Natural killer cell (primary cell): ENCODE measurements around the gene METTL18. TPM values are rescaled to one million over a fixed set of nuclear protein-coding genes. Genes with fewer than 3 reads are reported as not detected.

Experiments
- ATAC-seq, 3 donors: fragments of 150-1000 bp in 2 of 3; fragments of 200-7000 bp in 1 of 3; cut with Tn5 transposase; 1 replicate in 1 of 3; 2 replicates in 2 of 3; pipeline ENCODE4 v1.10.0; 2021; ENCODE audit warnings: mild to moderate bottlenecking in 2 of 3, moderate library complexity in 2 of 3
- DNase-seq, 2 donors: peaks; one replicate each; pipeline versions ENCODE4 v3.0.0 to v3.0.0-alpha.2; 2013 to 2021; ENCODE audit warnings: mixed read lengths in 1 of 2
- H3K27ac ChIP-seq: one replicate; pipeline ENCODE4 v1.5.1; 2013; ENCODE audit warnings: mild to moderate bottlenecking, low read length
- H3K27me3 ChIP-seq: one replicate; pipeline ENCODE4 v1.6.1; 2013; ENCODE audit warnings: low read length; ENCODE audit not compliant: control insufficient read depth, insufficient read depth
- H3K36me3 ChIP-seq: one replicate; pipeline ENCODE4 v1.6.1; 2013; ENCODE audit warnings: low read length; ENCODE audit not compliant: control insufficient read depth, insufficient read depth
- H3K4me1 ChIP-seq: one replicate; pipeline ENCODE4 v1.6.1; 2013; ENCODE audit warnings: low read length; ENCODE audit not compliant: control insufficient read depth, insufficient read depth
- H3K4me3 ChIP-seq: one replicate; pipeline ENCODE4 v1.5.1; 2013; ENCODE audit warnings: low read length
- H3K9me3 ChIP-seq: one replicate; pipeline ENCODE4 v1.6.1; 2013; ENCODE audit warnings: low read length; ENCODE audit not compliant: control insufficient read depth, insufficient read depth
- H3K27ac Mint-ChIP-seq, 2 donors: one replicate each; pipeline ENCODE4 v1.8.0; 2022; ENCODE audit warnings: mild to moderate bottlenecking in 2 of 2, mixed read lengths in 2 of 2, moderate library complexity in 1 of 2
- H3K27me3 Mint-ChIP-seq, 2 donors: one replicate each; pipeline ENCODE4 v1.8.0; 2022; ENCODE audit warnings: low read depth in 2 of 2, mixed read lengths in 2 of 2
- H3K36me3 Mint-ChIP-seq: one replicate; pipeline ENCODE4 v1.8.0; 2022; ENCODE audit warnings: mixed read lengths
- H3K4me1 Mint-ChIP-seq, 2 donors: one replicate each; pipeline ENCODE4 v1.8.0; 2022; ENCODE audit warnings: mixed read lengths in 2 of 2
- H3K4me3 Mint-ChIP-seq: one replicate; pipeline ENCODE4 v1.8.0; 2022; ENCODE audit warnings: mild to moderate bottlenecking, moderate library complexity, mixed read lengths
- H3K9me3 Mint-ChIP-seq, 2 donors: one replicate each; pipeline ENCODE4 v1.8.0; 2022; ENCODE audit warnings: mixed read lengths in 2 of 2
- WGBS: methylation state at CpG from one replicate; pipeline ENCODE4 v1.1.7; 2013; ENCODE audit warnings: missing lambda C conversion rate; ENCODE audit not compliant: insufficient coverage; 5-methylcytosine and 5-hydroxymethylcytosine counted together
- intact Hi-C: fragments of 100-400 bp; cut with micrococcal nuclease; formaldehyde crosslinking; loops from one replicate; pipeline ENCODE4 v1.14.2; 2022
- total RNA-seq, 4 donors: library from RNA; stranded (reverse); fragments of 120-200 nt in 1 of 4; gene quantifications; one replicate each; pipeline versions ENCODE4 v1.2.3 to v1.2.4, GENCODE V29; 2013 to 2022
- TF ChIP-seq, protein P1 (sequence below): fragments of 200-600 bp; IDR thresholded peaks from one replicate; pipeline ENCODE4 v1.8.0; 2022; ENCODE audit warnings: antibody characterized with exemption

Gene METTL18
- total RNA-seq, 3 donors from 2014 or later (not counting 1 experiment from before 2014, with no cell fraction given): 4.9 to 10.0 (median 7.2) TPM

DNA sequence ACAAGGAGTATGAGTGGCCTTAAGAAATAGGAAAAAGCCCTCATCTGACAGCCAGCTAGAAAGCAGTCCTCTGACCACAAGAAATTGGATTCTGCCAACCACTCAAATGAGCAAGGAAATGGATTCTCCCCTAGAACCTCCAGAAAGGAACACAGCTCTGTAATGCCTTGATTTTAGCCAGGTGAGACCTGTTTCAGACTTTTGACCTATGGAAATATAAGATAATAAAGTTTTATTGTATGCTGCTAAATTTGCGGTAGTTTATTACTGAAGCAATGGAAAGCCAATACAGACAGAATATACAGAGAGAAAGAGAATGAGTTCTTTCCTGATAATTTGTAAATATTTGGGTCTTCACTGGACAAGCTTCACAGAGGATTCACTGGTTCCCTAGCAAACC is 32.0 kb downstream of the METTL18 start:
- TF ChIP-seq, protein P1, sequence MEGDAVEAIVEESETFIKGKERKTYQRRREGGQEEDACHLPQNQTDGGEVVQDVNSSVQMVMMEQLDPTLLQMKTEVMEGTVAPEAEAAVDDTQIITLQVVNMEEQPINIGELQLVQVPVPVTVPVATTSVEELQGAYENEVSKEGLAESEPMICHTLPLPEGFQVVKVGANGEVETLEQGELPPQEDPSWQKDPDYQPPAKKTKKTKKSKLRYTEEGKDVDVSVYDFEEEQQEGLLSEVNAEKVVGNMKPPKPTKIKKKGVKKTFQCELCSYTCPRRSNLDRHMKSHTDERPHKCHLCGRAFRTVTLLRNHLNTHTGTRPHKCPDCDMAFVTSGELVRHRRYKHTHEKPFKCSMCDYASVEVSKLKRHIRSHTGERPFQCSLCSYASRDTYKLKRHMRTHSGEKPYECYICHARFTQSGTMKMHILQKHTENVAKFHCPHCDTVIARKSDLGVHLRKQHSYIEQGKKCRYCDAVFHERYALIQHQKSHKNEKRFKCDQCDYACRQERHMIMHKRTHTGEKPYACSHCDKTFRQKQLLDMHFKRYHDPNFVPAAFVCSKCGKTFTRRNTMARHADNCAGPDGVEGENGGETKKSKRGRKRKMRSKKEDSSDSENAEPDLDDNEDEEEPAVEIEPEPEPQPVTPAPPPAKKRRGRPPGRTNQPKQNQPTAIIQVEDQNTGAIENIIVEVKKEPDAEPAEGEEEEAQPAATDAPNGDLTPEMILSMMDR: no peak
- DNase-seq (no peak), ATAC-seq (no peak)
- no peaks in the 10 kb centered on the region for H3K4me1 Mint-ChIP-seq
- no peak overlapping the region for H3K4me3 ChIP-seq
- peaks cover 5% of the 10 kb centered on the region for H3K27me3 ChIP-seq
- H3K9me3 ChIP-seq: no peaks in the 10 kb centered on the region
- H3K27ac Mint-ChIP-seq: no peak overlapping the region
- no peak overlapping the region for H3K4me3 Mint-ChIP-seq
- H3K36me3 ChIP-seq: no peaks in the 10 kb centered on the region
- 92% methylated on average over 1 of the region's 1 CpG for WGBS
- intact Hi-C loops: no loop called here
- no peaks in the 10 kb centered on the region for H3K9me3 Mint-ChIP-seq
- H3K27me3 Mint-ChIP-seq: peaks cover 4 to 11% of the 10 kb centered on the region in 2 donors
- no peaks in the 10 kb centered on the region for H3K4me1 ChIP-seq
- H3K36me3 Mint-ChIP-seq: no peaks in the 10 kb centered on the region
- no peak overlapping the region for H3K27ac ChIP-seq

DNA sequence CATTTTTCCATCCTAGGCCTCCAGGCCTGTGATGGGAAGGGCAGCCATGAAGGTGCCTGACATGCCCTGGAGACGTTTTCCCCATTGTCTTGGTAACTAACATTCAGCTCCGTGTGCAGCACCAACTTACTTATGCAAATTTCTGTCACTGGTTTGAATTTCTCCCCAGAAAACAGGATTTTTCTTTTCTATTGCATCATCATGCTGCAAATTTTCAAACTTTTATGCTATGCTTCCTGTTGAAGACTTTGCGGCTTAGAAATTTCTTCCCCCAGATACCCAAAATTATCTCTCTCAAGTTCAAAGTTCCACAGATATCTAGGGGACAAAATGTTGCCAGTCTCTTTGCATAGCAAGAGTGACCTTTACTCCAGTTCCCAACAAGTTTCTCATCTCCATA is 35.7 kb downstream of the METTL18 start:
- no peaks in the 10 kb centered on the region for H3K9me3 Mint-ChIP-seq
- no peaks in the 10 kb centered on the region for H3K4me1 ChIP-seq
- no peak overlapping the region for H3K4me3 ChIP-seq
- WGBS: 89% methylated on average over 3 of the region's 3 CpGs
- ATAC-seq (no peak), DNase-seq (no peak)
- H3K27ac ChIP-seq: no peak overlapping the region
- intact Hi-C loops: no loop called here
- peaks cover 0 to 8% of the 10 kb centered on the region in 2 donors for H3K27me3 Mint-ChIP-seq
- H3K27me3 ChIP-seq: peaks cover 5% of the 10 kb centered on the region
- TF ChIP-seq, protein P1: no peak
- H3K36me3 ChIP-seq: no peaks in the 10 kb centered on the region
- H3K36me3 Mint-ChIP-seq: no peaks in the 10 kb centered on the region
- H3K9me3 ChIP-seq: no peaks in the 10 kb centered on the region
- H3K4me1 Mint-ChIP-seq: no peaks in the 10 kb centered on the region
- H3K4me3 Mint-ChIP-seq: no peak overlapping the region
- no peak overlapping the region for H3K27ac Mint-ChIP-seq

DNA sequence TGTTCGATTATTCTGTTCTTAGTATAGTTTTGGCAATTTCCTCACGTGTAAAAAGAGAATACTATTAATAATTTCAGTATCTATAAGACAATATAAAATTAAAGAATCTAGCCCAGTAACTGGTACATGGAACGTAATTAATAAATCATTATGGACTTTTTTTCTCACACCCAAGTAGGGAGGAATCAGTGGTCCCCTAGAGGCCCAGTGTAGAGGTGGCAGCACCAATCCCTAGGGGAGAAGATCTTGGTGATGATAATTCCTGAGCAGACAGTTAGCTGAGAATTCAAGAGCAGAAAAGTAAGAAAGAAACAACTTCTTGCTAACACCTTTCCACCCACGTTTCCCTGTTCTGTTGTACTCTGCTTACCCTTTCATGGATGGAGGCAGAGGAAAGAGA is 41.2 kb downstream of the METTL18 start:
- H3K27me3 Mint-ChIP-seq: peaks cover 10 to 13% of the 10 kb centered on the region in 2 donors
- TF ChIP-seq, protein P1: no peak
- H3K4me1 Mint-ChIP-seq: no peaks in the 10 kb centered on the region
- Histone ChIP-seq H3K9me3 (no peaks in the 10 kb centered on the region), H3K27me3 (no peaks in the 10 kb centered on the region), H3K4me3 (no peak overlapping the region), H3K4me1 (no peaks in the 10 kb centered on the region), H3K36me3 (no peaks in the 10 kb centered on the region), H3K27ac (no peak overlapping the region)
- H3K4me3 Mint-ChIP-seq: no peak overlapping the region
- H3K27ac Mint-ChIP-seq: no peak overlapping the region
- ATAC-seq (no peak), DNase-seq (no peak)
- 58% methylated on average over 1 of the region's 4 CpGs for whole genome bisulfite sequencing
- no peaks in the 10 kb centered on the region for H3K9me3 Mint-ChIP-seq
- no peaks in the 10 kb centered on the region for H3K36me3 Mint-ChIP-seq
- intact Hi-C loops: no loop called here

- 92% methylated on average over 1 of the region's 1 CpG for WGBS
- intact Hi-C loops: no loop called here
- Mint-ChIP-seq H3K9me3 (no peaks in the 10 kb centered on the region), H3K36me3 (no peaks in the 10 kb centered on the region), H3K27ac (no peak overlapping the region), H3K4me1 (no peaks in the 10 kb centered on the region), H3K27me3 (peaks cover 11 to 13% of the 10 kb centered on the region in 2 donors), H3K4me3 (no peak overlapping the region)
- Histone ChIP-seq H3K27me3 (no peaks in the 10 kb centered on the region), H3K9me3 (no peaks in the 10 kb centered on the region), H3K4me1 (no peaks in the 10 kb centered on the region), H3K4me3 (no peak overlapping the region), H3K27ac (no peak overlapping the region), H3K36me3 (no peaks in the 10 kb centered on the region)
- TF ChIP-seq, protein P1: no peak
- ATAC-seq (no peak), DNase-seq (no peak)
Measured at GRCh38 chr1:169750041-169750440, 44.7 kb downstream of the METTL18 start.
